ENCODE results near the gene TFCP2L1. TPM values are rescaled to one million over a fixed set of nuclear protein-coding genes. Genes with fewer than 3 reads are reported as not detected.
"Not testable (repeated sequence)": the region's sequence is repeated elsewhere in the genome, so short reads cannot be mapped to it uniquely, and the experiment has no call there.

The TFCP2L1 gene
- total RNA-seq, 1 experiment from 2014 or later: not detected

DNA sequence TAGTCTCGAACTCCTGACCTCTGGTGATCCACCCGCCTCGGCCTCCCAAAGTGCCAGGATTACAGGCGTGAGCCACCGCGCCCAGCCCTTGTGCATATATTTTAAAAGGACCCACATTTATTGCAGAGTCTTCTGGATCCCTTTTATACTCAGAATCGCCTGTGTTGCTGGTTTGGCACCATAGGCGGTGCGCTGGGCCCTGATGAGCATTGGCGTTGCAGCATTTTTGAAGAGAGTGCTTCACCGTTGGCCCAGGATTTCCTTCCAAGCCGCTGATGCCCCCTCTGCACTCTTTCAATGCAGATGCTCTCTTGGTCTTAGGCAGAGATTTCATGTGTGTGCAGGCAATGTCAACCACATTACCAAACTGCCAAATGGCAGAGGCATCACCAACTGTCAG lies 13.5 kb upstream of the TFCP2L1 start:
- DNase-seq (ENCODE audit: low read depth): no peak
- in situ Hi-C loops (cut with HindIII; ENCODE audit: low pct_unique_long_range_greater_than_20kb, low sequenced_read_pairs): no loop called here

DNA sequence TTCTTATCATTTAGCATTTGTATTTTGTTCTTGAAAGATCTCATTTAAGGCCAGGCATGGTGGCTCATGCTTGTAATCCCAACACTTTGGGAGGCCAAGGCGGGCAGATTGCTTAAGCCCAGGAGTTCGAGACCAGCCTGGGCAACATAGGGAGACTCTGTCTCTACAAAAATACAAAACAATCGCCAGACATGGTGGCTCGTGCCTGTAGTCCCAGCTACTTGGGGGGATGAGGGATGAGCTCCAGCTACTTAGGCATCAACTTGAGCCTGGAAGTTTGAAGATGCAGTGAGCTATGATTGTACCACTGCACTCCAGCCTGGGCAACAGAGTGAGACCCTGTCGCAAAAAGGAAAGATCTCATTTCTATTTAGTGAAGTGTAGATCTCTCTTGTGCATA lies 12.9 kb upstream of the TFCP2L1 start:
- DNase-seq (ENCODE audit: low read depth); in situ Hi-C loops (cut with HindIII; ENCODE audit: low pct_unique_long_range_greater_than_20kb, low sequenced_read_pairs): not testable (repeated sequence)

DNA sequence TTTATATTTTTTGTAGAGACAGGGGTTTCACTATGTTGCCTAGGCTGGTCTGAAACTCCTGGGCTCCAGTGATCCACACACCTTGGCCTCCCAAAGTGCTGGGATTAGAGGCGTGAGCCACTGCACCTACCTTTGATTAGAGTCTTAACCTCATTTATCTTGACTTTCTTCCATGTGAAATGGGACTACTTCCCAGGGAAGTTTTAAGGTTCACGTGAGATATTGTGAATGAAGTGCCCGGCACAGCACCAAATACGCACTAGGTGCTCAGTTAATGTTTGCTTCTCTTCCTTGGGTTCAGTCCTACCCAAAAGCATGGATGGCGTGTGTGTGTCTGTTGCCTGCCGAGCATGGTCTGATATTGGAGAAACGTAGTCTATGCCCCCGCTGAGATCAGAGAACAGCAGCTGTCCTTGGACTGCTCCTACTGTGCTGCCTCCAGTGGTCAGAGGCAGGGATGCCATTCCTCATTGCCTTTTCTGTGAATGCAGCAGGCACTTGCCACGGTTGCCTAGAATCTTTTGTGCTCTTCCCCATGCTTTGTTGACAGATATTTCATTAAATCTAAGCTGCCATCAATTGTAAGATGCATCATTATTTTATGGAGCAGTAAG lies 12.3 kb upstream of the TFCP2L1 start:
- in situ Hi-C loops (cut with HindIII; ENCODE audit: low pct_unique_long_range_greater_than_20kb, low sequenced_read_pairs): no loop called here
- DNase-seq (ENCODE audit: low read depth): no peak

DNA sequence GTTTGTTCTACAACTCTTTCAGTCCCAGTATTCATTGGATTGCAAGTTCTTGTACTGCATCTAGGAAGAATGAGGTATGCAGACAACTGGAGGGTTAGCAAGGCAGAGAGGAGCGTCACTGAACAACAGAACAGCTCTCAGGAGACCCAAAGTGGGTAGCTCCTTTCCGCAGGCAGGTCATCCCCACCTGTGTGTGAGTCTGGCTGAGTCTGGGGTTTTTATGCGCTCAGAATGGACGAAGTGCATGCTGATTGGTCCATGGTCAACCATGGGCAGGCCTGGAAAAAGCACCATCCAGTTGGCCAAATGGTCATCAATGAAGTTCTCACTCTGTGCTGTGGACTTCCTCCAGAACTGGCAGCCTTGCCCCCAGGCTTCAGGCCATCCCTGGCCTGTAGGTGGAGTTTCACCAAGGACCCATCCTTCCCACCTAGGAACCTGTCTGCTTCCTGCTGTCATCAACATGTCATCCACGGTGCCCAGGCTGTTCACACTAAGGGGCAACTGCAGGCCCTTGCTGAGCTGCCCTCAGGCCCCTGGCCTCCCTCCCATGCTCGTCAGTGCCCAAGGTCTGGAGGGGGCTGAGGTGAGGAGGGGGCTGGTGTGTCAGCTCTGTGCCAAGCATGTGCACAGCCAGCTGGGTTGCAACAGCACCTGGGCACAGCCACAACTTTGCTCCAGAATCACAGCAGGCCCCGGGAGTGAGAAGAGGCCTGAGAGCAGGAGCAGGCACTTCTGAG lies 11.1 kb upstream of the TFCP2L1 start:
- in situ Hi-C loops (cut with HindIII; ENCODE audit: low pct_unique_long_range_greater_than_20kb, low sequenced_read_pairs): no loop called here
- no peak for DNase-seq (ENCODE audit: low read depth)

DNA sequence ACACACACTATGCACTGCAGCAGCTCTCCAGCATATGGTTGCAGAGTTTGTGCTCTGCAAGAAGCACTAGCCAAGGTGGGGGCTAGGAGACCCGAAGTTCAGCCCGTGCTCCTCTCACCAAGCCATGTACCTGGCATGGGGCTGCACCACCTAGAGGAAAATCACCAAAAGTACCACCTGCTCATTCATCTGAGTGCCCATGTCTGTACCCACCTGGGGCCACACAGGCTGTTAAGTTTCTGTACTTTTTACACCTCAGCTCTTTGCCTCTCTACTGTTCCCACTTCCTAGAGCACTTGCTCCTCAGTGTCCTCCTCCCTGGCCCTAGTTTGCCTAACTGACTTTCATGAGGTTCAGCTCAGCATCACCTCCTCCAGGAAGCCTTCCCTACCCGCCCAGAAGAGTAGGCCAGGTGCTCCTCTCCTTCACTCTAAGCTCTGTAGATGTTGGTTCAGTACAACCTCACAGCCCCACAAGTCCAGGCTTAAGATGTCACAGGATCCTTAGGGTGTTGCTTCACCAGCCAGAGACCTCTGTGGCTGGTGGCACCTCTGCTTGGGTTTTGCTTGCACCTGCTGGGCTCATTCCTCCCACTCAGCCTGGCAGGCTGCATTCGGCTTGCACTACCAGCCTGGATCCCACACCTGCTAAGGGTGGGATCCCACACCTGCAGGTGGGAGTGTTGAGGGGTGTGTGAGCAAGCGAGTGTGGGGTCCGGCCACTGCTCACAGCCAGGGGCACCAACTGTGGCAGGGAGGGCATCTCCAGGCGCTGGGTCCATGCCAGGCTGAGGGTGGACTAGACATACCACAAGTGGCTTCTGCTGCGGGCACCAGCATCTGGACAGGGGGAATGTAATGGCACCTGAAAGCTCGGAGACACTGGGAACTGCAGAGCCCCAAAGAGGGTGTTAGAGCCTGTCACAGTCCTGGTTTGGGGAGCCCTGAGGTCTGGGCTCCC lies 10.2 kb upstream of the TFCP2L1 start:
- no peak for DNase-seq (ENCODE audit: low read depth)
- in situ Hi-C loops (cut with HindIII; ENCODE audit: low pct_unique_long_range_greater_than_20kb, low sequenced_read_pairs): no loop called here

DNA sequence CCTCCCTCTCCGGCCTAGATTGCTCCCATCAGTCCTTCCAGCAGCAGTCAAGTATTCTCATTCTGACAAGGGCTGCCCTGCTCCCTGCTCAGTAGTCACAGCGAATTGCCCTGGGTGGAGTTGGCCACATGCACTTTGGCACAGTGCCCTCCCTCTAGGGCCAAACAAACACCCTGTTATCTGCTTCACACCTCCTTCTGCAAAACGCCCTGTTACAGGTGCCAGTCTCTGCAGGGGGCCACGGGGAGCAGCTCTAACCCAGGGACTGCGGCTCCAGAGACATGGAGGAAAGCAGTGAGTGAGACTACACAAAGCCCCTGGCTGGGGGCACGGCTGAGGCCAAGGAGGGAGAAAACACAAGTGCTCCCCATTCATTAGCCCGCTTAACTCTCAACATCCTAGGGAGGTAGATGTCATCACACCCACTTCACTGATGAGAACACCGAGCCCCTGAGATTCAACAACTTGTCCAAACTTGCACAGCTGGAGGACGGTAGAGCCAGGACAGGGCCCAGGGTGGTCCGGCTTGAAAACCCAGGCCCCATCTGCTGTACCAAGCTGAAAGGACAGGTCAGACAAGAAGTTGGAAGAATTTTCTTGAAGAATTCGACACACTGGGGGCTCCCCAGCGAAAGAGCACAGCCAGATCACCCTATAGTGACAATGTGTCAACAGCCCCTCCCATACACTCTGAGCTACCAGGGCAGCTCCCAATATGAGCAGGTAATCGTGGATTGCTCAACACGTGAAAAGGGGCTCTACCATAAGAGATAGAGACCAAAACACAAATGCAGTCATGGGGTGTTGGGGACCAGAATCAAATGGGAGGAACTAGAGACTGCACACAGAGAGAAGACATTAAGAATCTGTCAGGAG lies 8.7 kb upstream of the TFCP2L1 start:
- in situ Hi-C loops (cut with HindIII; ENCODE audit: low pct_unique_long_range_greater_than_20kb, low sequenced_read_pairs): no loop called here
- no peak for DNase-seq (ENCODE audit: low read depth)

DNA sequence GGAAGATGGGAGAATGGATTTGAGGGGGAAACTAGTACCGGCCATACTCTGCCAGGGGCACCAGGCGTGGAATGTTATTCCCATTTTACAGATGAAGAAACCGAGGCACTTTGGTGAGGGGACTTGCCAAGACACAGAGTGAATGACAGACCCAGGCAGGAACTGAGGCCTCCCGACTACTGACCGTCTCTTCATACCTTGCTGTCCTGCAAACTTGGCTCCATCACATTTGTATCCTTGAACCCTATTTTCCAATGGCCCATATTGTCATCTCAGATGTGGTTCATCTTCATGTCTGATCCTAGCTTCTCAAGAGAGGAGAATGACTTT lies 6.2 kb upstream of the TFCP2L1 start:
- in situ Hi-C loops (cut with HindIII; ENCODE audit: low pct_unique_long_range_greater_than_20kb, low sequenced_read_pairs): no loop called here
- no peak for DNase-seq (ENCODE audit: low read depth)

DNA sequence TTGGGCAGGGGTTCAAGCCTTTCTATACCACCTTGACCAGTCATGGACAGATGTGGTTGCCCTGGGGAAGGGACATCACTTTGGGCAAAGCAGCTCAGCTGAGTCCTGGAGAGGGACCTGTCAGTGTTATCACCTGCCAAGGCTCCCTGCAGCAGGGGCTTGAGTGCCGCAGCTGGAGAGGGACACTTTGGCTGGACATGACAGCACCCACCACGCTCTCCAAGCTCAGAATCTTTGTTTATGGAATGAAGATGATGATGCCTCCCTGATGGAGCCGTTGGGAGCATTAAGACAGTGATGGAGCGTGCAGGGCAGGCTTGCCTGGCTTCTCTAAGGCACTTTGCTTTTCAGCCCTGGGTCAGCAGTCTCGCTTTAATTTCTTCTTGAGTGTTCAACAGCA lies 4.3 kb upstream of the TFCP2L1 start:
- in situ Hi-C loops (cut with HindIII; ENCODE audit: low pct_unique_long_range_greater_than_20kb, low sequenced_read_pairs): no loop called here
- no peak for DNase-seq (ENCODE audit: low read depth)

DNA sequence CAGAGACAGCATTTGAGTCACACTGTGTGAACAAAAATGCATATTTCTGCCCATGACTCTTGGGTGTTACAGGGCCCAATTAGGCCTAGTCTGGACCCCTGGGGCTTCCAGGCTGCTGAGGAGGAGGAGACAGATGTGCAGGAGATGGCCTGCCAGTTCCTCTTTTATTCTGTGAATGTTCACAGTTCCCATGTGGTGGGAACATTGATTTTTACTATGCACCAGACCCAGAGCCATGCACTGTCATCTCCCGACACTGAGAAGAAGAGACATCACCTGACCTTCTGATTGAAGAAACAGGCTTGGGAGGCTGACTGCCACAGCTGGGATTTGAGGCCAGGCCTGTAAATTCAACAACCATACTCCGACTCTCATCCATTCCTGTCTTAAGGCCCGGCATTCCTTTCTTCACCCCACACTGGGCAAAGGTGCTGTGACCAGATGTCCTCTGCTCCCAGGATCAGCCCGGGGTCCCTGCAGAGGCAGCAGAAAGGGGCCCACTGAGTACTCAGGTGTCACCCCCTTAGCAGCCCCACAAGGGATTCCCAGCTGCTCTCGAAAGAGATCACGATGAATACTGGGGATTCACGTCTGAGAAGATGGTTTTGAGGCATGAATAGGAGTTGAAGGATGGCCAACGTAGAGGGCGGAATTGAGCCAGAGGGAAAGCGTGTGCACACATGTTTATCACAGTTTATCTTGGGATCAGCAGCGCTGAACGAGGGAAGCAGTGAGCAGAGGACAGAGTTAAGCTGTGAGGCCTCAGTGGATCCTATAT lies 3.6 kb upstream of the TFCP2L1 start:
- DNase-seq (ENCODE audit: low read depth): no peak
- in situ Hi-C loops (cut with HindIII; ENCODE audit: low pct_unique_long_range_greater_than_20kb, low sequenced_read_pairs): no loop called here

DNA sequence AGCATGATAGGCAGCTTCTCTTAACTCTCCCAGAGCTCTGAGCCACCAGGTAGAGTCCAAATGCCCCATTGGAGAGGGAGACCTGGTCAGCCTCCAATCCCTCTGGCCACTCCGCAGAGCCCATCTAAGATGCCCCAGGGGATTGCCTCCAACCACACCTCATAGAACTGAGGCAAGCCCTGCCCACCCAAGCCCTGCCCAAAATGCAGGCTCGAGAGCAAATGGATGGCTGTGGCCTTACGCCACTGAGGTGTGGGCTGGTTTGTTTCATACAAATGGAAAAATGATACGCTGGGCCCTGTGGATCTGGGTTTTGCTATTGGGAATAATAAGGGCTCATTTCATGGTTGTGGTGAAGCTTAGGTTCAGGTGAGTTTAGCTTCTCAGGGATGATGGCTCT lies 3.0 kb upstream of the TFCP2L1 start:
- DNase-seq (ENCODE audit: low read depth): no peak

DNA sequence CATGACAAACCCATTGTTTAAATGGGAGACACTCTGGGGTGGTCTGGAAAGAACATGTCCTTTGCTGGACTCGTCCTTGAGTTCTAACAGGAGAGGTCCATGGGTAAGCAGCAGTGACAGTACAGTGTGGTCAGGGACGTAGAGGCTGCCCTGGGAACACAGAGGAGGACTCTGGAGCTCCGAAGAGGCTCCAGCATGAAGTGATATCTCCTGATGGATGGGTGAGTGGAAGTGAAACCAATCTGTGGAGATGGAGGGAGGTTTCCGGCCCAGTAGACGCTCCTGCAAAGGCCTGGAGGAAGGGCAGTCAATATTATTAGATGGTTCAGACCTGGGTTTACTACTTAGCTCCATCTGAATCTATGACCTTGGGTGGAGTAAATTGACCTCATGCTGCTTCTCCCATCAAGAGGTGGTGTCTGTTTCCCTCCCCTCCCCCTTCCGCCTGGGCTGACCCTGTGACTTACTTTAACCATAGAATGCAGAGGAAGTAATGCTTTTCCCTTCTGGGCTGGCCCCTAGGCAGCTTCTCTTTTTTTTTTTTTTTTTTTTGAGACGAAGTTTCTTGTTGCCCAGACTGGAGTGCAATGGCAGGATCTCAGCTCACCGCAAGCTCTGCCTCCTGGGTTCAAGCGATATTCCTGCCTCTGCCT lies 2.3 kb upstream of the TFCP2L1 start:
- DNase-seq (ENCODE audit: low read depth): no peak
- in situ Hi-C loops (cut with HindIII; ENCODE audit: low pct_unique_long_range_greater_than_20kb, low sequenced_read_pairs): no loop called here

More for the DNA sequence above, 3.0 kb upstream of the TFCP2L1 start:
- in situ Hi-C loops (cut with HindIII; ENCODE audit: low pct_unique_long_range_greater_than_20kb, low sequenced_read_pairs): no loop called here

DNA sequence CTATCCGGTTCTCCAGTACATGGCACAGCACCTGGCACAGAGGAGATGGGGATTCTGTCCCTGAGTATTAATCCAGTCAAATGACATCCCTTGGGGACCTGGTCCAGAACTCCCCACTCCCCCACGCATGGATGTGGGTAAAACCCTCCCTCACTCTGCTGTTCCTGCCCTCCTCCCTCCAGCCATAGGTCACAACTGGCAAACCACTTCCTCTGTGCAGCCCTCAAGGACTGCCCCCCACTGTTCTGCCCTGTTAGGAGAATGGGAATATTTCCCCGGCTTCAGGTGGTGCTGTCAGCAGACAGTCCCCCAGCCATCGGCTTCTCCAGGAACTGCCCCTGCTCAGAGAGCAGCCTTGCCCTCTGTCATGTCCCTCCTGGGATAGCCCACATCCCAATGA lies 1.5 kb upstream of the TFCP2L1 start:
- DNase-seq (ENCODE audit: low read depth): no peak
- in situ Hi-C loops (cut with HindIII; ENCODE audit: low pct_unique_long_range_greater_than_20kb, low sequenced_read_pairs): no loop called here

DNA sequence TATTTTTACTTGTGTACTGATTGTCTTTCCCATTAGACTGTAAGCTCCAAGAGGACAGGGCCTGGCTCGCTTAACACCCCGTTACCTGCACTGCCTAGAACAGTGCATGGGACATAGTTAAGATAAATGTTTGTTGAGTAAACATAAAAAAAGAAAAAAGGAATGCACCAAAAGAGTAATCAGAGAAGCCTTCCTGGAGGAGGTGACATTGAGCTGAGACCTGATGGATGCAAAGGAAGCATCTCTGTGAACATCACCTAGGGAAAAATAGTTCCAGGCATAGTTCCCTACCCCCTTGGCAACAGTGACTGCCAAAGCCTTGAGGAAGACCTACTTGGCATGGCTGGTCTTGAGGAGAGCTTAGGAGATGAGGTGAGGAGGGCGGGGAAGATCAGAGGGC lies 924 bp upstream of the TFCP2L1 start:
- in situ Hi-C loops (cut with HindIII; ENCODE audit: low pct_unique_long_range_greater_than_20kb, low sequenced_read_pairs): no loop called here
- DNase-seq (ENCODE audit: low read depth): no peak

DNA sequence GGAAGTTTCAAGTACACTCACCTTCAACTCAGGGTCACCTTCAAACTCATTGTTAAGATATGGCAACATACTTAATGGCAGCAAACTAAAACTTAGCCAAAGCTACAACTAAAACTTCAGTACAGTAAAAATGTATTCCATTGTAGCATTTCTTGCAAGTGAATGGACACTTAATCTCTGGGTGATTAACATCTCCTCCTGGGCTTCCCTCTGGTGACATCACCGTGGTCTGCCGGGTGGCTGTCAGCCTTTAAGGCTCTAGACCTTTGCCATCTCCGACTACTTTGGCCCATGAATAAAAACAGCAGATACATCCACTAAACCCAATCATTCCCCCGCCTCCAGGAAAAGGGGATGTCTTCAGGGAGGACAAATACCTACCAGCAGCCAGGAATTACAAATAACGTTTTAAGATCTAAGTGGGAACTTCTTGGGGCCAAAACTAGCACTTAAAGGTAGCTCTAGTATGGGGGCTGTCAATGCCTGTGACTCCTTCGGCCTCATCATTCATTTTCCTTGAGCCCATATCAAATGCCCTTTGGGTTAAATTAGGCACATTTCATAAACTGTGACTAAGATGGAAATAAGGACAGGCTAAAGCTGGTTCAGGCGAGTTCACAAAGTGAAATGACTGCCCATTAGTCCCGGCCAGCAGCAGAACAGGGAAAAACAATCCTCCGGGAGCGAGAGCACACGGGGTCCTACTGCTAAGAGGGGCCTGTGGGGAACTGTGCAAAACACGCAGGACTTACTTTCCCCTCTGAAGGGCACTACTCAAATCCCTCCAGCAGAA lies 1.1 kb downstream of the TFCP2L1 start:
- in situ Hi-C loops (cut with HindIII; ENCODE audit: low pct_unique_long_range_greater_than_20kb, low sequenced_read_pairs): no loop called here
- no peak for DNase-seq (ENCODE audit: low read depth)

DNA sequence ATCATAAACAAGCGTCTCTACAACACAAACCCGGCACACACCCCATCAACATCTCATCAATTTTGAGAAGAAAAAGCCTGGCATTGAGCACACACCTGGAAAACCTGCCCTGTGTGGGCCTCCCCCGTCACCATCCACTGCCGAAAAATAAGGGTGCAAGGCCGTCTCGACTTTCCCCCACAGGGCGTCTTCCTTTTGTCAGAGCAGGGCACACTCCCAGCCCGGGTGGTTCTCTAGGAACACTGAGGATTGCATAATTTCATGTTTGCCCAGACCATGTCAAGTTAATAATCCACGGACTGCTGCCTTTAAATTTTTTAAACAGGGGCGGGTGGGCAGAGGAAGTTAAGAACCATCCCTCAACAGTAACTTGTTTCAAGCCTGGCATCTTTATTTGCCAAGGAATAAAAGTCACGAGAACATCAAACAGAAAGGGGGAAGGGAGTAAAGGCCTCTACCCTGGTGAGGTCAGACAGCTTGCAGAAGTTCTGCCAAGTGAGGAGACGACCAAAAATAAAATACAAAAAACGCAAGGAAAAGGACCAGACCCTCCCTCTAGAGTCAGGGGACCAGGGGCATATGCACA lies 2.1 kb downstream of the TFCP2L1 start:
- DNase-seq (ENCODE audit: low read depth): no peak
- in situ Hi-C loops (cut with HindIII; ENCODE audit: low pct_unique_long_range_greater_than_20kb, low sequenced_read_pairs): no loop called here

DNA sequence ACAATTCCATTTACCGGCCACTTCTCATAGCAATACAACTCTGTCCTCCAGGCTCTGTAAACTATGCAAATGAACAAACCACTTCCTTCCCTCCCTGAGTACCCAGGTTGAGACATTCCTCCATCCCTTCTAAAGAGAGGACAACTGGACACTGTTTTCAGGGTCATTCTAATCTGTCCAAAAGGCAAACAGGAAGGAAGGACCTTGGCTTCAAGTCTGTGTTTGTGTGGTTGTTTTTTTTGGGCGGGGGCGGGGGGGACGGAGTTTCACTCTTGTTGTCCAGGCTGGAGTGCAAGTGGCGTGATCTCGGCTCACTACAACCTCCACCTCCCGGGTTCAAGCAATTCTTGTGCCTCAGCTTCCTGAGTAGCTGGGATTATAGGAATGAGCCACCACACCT lies 3.3 kb downstream of the TFCP2L1 start:
- no peak for DNase-seq (ENCODE audit: low read depth)
- in situ Hi-C loops (cut with HindIII; ENCODE audit: low pct_unique_long_range_greater_than_20kb, low sequenced_read_pairs): no loop called here
